Stimulated activated CD8-positive, alpha-beta memory T cell treated with anti-CD3 and anti-CD28 coated beads, Interleukin-12 subunit alpha, Interleukin-12 subunit beta, amount 100 ng/mL, for 24 hours (primary cell): ENCODE measurements around the gene C16orf54.
"Not testable (repeated sequence)": the region's sequence is repeated elsewhere in the genome, so short reads cannot be mapped to it uniquely, and the experiment has no call there.

Experiments
- DNase-seq: peaks from one replicate; pipeline ENCODE4 v3.0.0-alpha.2; 2020; ENCODE audit errors: extremely low read depth

C16orf54 gene

DNA sequence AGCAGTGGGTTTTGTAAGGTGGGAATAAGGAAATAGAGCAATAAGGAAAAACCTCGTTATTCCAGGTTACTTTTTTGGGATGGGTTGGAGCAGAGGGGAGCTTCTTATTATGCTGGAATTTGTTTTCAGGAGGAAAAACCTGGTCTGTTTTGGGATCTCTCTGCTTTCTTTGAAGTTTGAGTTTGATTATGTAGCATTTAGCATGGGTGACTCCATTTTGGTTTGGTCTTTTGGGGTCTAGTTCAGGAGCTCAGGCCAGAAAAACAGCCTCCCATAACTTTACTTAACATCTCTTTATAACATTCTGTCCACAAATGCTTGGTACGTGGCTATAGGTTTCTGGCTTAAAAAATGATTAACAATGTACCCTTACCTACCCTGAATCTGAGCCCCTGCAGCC, 23.7 kb upstream of the C16orf54 start:
- DNase-seq: no peak

DNA sequence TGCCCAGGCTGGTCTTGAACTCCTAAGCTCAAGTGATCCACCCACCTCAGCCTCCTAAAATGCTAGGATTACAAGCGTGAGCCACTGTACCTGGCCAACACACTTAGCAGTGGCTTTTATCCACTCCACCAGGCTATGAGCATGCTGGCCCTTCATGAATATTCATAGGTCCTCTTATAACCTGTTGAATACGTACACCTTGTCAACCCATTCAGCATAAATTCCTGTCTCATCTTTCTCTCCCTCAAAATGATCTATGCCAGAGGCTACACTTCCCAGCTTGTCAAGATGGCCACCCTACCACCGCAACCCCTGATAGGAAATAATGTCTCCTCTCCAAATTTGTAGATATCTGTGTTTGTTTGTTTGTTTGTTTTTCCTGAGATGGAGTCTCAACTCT, 21.3 kb upstream of the C16orf54 start:
- DNase-seq: no peak

DNA sequence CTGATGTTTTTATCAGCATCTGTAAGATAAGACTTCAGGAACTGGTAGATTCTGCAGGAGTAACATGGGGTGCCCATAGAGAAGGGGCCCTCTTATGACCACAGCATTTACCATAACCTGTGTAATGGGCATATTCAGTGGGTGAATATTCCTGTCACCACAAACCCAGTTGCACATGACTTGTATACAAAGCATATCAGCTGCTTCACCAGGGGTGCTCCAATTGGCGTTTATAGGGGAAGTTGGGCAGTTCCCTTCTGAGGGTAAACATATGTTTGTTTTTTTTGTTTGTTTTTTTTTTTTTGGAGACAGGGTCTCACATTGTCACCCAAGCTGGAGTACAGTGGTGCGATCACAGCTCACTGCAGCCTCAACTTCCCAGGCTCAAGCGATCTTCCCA, 20.8 kb upstream of the C16orf54 start:
- no peak for DNase-seq

DNA sequence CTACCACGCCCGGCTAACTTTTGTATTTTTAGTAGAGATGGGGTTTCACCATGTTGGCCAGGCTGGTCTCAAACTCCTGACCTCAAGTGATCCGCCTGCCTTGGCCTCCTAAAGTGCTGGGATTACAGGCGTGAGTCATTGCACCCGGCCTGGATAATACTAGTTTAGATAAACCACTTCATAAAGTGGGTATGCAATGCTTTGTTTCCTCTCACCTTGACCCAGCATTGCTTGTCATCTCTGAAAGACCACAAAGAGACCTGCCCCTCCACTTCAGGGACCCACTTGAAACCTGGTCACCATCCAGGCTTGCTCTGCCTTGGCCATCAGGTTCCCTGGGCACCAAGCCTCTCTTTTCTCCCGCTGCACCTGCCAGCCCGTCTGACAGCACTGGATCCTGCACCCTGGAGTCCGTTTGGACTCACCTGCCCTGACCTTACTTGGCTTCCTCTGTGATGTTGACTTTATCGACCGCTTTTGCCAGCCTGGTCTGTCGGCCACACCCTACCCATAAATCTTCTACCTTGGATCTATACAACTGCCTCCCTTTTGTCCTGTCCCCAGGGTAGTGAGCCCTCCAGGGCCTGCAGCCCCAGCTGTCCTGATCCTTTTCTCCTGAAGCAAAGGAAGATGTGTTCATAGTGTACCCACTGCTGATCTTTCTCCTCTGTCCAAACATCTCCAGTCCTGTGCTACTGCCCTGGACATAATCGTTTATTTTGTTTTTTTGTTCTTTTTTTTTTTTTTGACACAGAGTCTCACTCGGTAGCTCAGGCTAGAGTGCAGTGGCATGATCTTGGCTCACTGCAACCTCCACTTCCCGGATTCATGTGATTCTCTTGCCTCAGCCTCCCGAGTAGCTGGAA, 19.6 kb upstream of the C16orf54 start:
- DNase-seq: no peak

DNA sequence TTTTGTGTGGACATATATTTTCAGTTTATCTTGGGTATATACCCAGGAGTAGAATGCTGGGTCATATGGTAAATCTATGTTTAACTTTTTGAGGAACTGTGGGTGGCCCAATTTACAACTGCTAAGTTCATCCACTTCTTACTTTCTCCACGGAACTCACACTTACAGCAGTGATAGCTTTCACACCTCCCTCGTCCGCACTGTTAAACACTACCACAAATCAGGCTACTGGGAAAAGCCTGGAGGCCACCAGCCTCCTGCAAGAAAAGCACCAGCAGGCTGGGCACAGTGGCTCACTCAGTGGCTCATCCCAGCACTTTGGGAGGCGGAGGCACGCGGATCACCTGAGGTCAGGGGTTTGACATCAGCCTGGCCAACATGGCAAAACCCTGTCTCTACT, 17.5 kb upstream of the C16orf54 start:
- DNase-seq: no peak

DNA sequence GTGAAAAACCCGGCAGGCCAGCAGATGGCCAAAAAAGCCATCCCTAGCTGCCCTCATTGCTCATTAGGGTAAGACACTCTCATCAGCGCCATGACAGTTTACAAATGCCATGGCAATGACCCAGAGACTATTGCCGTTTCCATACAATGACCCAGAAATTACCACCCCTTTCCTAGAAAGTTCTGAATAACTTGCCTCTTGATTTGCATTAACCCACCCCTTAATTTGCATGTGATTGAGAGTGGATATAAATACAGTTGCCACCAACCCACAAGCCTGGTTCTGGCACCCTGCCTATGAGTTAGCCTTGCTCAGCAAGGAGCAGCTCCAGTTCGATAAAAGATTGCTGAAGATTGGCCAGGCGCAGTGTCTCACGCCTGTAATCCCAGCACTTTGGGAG, 16.1 kb upstream of the C16orf54 start:
- DNase-seq: no peak

DNA sequence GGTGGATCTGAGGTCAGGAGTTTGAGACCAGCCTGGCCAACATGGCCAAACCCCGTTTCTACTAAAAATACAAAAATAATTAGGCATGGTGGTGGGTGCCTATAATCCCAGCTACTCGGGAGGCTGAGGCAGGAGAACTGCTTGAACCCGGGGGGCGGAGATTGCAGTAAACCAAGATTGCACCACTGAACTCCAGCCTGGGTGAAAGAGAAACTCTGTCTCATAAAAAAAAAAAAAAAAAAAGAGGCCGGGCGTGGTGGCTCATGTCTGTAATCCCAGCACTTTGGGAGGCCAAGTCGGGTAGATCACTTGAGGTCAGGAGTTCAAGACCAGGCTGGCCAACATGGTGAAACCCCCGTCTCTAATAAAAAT, 15.5 kb upstream of the C16orf54 start:
- DNase-seq: not testable (repeated sequence)

DNA sequence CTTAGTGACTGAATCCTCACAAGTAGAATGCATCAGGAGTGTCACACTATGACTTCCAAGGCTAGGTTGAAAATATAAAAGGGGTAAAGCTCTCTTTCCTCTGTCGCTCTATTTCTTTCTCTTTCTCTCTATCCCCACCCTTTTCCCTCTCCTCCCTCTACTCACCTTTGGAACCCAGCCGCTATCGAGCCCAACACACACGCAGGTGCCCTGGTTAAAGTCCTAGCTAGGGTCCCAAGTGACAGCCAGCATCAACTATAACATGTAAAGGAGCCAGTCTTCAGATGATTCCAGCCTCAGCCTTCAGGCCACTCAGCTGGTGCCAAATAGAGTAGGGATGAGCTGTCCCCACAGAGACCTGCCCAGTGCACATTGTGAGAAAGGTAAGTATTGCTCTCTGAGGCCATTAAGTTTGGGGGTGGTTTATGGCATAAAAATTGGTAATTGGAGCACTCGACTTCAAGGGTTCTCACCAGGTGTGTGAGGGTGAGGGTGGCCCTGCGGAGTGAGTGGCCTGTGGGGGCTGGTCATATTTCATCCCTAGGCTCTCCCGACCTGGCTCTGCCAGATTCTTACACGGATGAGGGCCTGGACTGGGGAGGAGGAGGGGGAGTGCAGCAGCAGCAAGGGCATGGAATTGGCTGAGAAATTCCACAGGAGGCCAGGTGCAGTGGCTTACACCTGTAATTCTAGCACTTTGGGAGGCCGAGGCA, 14.9 kb upstream of the C16orf54 start:
- DNase-seq: no peak

DNA sequence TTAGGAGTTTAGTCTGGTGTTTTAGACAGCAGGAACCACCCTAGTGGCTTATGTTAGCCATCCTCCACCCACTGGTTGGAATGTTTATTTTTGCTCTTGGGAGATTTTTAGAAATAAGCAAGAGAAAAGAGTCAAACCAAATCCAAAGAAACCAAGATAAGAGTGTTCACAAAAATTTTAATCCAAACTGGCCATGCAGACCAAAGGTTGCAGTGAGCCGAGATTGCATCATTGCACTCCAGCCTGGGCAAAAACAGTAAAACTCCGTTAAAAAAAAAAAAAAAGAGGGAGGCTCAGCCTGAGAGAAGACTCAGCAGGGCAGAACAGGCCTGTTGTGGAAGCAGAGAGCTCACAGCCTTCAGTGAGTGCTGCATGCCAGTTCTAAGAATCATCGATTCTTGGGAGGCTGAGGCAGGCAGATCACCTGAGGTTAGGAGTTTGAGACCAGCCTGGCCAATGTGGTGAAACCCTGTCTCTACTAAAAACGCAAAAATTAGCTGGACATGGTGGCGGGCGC, 12.2 kb upstream of the C16orf54 start:
- DNase-seq: no peak

DNA sequence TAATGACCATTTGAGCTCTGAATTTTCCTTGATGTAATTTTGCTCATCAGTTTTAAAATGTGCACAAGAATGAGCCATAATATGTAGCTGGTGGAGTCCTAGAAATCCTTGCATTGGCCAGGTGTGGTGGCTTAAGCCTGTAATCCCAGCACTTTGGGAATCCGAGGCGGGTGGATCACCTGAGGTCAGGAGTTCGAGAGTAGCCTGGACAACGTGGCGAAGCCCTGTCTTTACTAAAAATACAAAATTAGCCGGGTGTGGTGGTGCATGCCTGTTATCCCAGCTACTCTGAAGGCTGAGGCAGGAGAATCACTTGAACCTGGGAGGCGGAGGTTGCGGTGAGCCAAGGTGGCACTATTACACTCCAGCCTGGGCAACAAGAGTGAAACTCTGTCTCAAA, 11.3 kb upstream of the C16orf54 start:
- not testable (repeated sequence) for DNase-seq

DNA sequence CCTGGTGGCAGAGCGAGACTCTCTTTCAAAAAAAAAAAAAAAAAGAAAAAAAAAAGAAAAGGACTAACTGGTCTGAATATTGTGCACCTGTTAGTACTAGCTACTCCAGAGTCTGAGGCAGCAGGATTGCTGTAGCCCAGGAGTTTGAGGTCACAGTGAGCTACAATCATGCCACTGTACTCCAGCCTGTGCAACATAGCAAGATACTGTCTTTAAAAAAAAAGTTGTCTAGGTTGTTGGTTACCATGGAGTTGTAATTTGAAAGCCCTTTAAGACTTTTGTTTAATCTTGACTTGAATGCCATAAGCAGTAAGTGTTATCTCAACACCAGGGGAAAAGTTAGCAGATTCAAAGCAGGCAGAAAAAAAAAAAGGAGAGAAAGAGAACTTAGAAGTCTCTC, 10.9 kb upstream of the C16orf54 start:
- no peak for DNase-seq

DNA sequence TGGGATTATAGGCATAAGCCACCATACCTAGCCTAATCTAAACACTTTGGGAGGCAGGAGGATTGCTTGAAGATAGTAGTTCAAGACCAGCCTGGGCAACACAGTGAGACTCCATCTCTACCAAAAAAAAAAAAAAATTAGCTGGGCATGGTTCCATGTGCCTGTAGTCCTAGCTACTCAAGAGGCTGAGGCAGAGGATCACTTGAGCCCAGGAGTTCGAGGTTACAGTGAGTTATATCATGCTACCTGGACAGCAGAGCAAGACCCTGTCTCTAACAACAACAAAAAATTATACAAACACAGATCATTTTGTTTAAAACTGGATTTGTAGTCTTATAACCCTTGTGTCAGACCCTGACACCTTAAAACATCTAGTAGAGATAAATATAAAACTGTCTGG, 7.7 kb upstream of the C16orf54 start:
- DNase-seq: no peak

DNA sequence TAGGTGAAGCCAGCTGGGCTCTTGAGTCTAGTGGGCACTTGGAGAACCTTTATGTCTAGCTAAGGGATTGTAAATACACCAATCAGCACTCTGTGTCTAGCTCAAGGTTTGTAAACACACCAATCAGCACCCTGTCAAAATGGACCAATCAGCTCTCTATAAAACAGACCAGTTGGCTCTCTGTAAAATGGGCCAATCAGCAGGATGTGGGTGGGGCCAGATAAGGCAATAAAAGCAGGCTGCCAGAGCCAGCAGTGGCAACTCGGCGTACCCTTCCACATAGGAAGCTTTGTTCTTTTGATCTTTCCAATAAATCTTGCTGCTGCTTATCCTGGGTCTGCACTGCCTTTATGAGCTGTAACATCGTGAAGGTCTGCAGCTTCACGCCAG, 3.0 kb upstream of the C16orf54 start:
- not testable (repeated sequence) for DNase-seq

DNA sequence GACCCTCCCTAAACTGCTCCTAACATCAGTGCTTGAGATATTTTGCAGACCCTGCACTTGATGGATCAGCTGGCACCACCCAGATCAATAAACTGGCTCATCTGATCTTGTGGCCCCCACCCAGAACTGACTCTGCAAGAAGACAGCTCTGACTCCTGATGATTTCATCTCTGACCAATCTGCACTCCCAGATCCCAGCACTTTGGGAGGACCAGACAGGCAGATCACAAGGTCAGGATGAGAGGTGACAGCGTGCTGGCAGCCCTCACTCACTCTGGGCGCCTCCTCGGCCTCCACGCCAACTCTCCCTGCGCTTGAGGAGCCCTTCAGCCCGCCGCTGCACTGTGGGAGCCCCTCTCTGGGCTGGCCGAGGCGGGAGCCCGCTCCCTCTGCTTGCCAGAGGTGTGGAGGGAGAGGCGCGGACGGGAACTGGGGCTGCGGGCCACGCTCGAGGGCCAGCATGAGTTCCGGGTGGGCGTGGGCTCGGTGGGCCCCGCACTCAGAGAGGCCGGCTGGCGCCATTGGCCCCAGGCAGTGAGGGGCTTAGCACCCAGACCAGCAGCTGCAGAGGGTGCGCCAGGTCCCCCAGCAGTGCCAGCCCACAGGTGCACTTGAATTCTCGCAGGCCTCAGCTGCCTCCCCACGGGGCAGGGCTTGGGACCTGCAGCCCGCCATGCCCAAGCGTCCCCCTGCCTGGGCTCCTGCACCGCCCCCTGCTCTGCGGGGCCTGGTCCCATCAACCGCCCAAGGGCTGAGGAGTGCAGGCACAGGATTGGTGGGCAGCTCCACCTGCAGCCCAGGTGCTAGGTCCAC, 2.4 kb upstream of the C16orf54 start:
- DNase-seq: no peak

DNA sequence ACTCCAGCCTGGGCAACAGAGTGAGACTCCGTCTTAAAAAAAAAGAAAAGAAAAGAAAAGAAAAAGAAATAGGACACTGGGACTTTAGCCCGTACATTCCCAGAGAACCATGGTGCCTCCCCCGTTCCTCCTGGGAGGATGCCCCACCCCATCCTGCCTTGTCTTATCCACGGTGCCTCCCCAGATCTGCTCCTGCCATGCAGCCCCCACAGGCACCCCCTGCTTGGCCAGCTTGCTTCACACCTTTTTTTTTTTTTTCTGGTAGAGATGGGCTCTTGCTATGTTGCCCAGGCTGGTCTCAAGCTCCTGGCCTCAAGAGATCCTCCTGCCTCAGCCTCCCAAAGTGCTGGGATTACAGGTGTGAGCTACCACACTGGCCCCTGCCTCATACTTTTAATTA, 728 bp upstream of the C16orf54 start:
- DNase-seq: not testable (repeated sequence)

DNA sequence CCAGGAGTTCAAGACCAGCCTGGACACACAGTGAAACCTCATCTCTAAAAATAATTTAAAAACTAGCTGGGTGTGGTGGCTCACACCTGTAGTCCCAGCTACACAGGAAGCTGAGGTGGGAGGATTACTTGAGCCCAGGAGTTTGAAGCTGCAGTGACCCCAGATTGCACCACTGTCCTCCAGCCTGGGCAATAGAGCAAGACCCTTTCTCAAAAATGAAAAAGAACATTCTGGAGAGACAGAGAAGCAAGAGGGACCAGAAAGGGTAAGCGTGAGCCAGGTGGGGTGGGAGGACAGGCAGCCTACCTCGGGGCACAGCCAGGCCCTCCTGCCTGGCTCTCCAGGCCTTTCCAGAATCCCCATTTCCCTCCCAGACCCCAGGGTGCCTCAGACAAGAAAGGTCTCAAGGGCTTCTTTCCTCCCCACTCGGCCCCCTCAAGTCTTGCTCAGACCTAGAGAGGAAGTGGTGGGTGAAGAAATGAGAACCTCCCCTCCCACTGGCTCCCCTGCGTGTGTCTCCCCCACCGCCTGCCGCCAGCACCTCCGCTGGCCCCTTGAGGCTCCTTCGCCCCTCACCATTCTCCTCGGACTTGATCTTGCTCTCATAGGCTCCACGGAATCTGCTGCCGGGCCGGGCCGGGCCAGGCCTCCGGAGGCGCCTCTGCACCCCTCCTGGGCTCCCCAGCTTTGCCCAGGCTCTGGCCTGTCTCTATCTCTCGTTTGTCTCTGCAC, 503 bp downstream of the C16orf54 start:
- peak; percentile 35 for DNase-seq

DNA sequence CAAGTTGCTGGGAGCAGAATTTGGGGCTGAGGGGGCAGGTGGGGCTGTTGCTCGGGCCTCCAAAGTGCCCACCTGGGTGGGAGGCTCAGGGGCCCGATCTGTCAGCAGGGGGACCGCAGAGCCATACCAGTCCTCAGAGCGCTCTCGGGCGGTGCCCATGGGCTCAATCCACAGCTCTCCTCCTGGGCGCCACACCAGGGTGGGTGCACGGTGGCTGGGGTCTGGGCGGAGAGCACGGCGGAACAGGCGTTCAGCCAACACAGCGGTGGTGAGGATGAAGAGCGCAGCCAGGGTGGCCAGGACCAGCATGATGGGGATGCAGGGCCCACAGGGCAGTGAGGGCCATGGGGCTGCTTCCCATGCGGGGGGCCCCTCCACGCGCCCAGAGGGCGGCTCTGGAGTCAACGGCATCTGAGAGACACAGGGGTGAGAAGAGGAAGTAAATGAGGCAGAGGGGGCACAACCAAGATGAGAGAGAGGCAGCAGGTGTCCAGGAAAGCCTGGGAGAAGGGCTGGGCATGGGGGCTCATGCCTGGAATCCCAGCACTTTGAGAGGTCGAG, 1.2 kb downstream of the C16orf54 start:
- no peak for DNase-seq

DNA sequence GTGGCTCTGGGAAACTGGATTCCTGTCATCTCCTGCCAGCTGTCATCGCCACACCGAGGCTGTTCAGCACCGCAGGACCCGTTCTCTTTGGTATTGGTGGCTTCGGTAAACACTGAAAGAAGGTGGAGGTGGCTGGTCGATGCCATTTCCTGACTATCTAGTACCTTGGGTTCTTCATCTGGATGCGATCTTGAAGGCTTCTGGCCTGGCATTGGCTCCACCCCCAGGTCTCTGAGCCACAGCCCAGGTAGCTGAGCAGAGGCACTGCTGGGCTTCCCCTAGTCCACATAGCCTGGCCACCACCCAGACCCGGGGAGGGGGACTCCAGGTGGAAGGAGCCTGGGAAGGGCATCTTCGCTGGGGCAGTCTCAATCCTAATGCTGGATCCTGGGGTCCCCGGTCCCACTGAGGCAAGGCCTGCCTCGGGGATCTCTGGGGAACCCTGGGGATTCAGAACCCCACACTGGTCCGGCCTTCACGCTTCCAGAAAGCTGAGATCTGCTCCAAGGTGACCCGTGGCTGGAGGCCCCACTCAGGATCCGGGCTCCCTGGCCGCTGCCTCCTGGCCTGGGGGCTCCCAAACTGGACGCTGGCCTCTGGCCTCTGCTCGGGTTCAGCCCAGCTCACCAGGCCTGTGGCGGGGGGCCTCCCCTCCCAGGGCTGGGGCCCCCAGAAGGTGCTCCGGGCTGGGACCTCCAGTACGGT, 1.8 kb downstream of the C16orf54 start:
- no peak for DNase-seq

DNA sequence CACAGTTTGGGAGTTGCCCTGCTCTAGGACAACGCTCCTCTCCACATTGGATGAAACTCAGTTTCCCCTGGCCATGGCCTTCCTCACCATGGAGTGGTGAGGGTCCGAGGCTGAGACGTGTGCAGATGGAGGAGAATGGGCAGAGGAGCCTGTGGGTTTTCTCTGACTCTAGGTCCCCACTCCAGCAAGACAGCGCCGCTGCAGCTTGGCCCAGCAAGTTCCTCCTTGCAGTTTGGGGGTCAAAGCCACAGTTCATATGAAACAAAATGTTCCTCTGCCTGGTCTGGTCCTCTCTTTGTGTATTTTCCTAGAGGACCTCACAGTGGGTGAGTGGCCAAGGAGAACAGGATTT, 2.3 kb downstream of the C16orf54 start:
- DNase-seq: no peak

DNA sequence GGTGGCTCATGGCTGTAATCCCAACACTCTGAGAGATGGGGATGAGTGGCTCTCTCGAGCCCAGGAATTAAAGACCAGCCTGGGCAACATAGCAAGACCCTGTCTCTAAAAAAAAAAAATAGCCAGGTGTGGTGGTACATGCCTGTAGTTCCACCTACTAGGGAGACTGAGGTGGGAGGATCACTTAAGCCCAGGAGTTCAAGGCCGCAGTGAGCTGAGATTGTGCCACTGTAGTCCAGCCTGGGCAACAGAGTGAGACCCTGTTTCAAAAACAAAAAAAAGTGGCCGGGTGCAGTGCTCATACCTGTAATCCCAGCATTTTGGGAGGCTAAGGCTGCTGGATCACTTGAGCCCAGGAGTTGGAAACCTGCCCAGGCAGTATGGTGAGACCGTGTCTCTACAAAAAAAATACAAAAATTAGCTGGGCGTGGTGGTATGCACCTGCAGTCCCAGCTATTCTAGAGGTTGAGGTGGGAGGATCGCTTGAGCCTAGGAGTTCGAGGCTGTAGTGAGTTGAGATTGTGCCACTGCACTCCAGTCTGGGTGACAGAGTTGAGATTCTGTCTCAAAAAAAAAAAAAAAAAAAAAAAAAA, 3.0 kb downstream of the C16orf54 start:
- no peak for DNase-seq
